Hematopoietic multipotent progenitor cell treated with erythropoietin and hydrocortisone succinate and interleukin-3 and kit ligand, for 15 days (in vitro differentiated cells): ENCODE results near the gene FURIN.
A peak's percentile ranks its signal among the peaks of the same experiment; 100 is the strongest.
"Not testable (repeated sequence)": the region's sequence is repeated elsewhere in the genome, so short reads cannot be mapped to it uniquely, and the experiment has no call there.

Experiments used
- DNase-seq: peaks from one replicate; pipeline ENCODE4 v3.0.0-alpha.2; 2015; ENCODE audit warnings: low spot score

The FURIN gene

DNA sequence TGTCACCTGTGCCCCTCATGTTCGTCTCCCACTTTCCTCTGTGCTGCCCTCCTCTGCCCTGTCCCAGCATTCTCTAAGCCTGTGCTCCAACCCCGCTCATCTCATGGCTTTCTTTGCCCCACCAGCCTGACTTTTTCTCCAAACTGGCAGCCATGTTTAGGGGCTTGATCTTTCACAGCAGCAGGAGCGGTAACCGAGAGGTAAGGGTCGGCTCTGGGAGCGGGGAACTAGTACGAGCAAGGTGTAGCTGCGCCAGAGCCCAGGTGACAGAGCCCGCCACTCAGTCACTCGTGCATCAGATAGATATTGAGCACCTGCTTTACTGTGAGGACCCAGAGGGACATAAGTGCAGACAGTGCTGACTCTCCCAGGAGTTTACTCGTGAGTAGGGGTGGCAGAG is 48.1 kb downstream of the FURIN start:
- DNase-seq: no peak

DNA sequence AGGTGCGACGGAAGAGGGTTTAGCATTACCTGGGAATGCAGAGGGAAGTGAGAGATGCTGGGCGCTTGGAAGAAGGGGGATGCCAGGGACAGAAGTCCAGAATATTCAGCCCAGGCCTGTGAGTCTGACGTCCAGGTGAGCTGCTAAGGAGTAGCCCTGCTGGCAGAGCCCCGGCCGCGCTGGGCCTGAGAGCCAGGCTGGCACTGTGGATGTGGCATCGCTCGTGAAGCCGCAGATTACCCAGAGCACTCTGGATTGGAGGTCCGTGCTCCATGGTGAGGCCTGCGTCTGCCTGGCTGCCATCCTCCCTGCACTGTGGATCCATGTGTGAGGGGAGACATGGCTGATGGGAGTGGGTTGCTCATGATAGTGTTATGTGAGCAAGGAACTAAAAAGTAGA is 49.2 kb downstream of the FURIN start:
- DNase-seq: no peak

DNA sequence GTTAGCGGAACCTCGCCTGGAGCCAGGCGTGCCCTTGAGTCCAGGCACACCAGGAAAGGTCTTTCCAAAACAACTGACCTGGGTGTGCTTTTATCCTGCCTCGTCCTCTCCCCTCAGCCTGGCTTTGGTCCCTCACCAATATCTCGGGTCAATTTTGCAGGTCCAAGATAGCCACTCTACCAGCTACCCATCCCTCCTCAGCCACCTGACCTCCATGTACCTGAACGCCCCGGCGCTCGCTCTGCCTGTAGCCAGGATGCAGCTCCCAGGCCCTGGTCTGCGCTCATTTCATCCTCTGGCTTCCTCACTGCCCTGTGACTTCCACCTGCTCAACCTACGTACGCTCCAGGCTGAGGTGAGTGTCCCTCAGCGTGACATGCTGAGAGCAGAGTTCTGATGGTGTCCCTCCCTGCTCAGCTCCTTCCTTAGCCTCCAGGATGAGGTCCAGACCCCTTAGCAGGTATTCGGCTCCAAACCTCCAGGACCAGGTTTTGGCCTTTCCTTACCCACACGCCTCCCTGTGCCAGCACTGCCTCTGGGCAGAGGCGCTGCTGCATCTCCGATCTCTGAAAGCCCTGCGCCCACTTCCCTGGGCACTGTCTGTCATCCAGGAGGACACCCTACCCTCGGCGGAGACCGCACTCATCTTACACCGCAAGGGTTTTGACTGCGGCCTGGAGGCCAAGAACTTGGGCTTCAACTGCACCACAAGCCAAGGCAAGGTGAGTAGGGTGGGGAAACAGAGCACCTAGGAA is 49.8 kb downstream of the FURIN start:
- DNase-seq: no peak

DNA sequence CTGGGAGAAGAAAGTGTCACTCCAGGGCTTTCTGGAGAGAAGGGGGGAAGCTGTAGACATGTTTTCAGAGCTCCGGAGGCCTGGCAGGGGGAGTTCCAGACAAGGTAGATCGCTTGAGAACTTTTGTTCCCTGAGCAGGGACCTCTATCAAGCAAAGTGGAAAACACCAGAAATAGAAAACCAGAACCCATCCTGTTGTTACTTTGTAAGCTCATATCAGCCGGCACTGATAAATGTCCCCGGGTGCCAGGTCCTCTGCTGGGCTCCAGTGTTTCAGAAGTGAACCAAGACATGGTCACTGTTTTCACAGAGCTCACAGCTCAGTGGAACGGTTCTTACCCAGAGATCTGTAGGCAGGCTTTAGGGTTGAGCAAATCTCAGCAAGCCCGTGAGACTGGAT is 50.4 kb downstream of the FURIN start:
- no peak for DNase-seq

DNA sequence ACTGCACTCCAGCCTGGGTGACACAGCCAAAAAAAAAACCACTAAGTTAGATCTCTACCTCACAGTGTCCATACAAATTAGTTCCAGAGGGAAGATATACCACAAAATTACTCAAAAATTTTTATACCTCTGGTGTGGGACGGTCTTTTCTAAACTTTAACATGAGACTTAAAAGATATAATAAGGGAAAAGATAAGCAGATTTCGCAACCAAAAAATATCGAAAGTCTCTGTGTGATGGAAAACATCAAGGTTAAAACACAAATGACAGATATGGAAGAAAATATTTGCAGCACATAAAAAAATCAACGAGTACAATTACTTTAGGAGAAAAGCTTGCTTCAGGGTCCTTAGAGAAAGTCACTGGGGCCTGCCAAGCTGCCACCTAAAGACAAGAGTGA is 53.5 kb downstream of the FURIN start:
- DNase-seq: no peak

DNA sequence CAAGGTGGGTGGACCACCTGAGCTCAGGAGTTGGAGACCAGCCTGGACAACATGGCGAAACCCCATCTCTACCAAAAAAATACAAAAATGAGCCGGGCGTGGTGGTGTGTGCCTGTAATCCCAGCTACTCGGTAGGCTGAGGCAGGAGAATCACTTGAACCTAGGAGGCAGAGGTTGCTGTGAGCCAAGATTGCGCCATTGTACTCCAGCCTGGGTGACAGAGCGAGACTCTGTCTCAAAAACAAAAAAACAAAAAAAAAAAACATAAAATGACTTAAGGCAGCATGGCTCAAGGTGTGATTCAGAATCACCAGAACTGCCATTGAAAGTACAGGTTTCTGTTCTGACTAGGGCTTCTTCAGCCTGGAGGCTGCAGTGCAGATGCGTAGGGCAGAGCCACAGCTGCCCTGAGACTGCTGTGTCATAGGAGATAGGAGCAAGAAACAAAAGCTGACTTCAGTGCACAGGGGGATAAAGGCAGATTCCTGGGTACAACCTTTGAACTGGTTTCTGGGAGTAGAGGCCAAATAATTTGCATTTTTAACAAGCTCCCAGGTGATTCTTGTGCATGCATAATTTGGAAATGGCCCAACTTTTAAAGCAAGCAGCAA is 54.4 kb downstream of the FURIN start:
- peak; percentile 30 for DNase-seq

DNA sequence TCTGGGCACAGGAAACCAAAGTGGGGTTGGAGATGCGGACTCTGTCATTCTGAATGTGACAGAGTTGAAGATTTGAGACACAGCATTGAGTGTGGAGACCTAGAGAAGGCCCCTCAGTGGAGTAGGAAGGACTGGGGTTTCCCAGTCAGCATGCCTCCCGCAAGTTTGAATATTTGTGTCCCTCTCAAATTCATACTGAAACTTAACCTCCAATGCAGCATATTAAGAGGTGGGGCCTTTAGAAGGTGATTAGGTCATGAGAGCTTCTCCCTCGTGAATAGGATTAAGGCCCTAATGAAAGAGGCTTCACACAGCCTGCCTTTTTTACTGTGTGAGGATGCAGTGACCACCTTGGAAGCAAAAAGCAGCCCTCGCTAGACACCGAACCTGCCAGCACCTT is 56.0 kb downstream of the FURIN start:
- DNase-seq: no peak

DNA sequence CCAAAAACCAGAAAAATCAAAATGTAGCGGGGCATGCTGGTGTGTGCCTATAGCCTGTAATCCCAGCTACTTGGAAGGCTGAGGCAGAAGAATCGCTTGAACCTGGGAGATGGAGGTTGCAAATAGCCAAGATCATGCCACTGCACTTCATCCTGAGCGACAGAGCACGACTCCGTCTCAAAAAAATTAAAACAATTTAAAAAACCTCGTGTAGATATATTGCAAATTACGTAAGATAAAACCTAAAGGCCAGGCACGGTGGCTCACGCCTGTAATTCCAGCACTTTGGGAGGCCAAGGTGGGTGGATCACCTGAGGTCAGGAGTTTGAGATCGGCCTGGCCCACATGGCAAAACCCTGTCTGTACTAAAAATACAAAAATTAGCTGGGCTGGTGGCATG is 58.4 kb downstream of the FURIN start:
- not testable (repeated sequence) for DNase-seq

DNA sequence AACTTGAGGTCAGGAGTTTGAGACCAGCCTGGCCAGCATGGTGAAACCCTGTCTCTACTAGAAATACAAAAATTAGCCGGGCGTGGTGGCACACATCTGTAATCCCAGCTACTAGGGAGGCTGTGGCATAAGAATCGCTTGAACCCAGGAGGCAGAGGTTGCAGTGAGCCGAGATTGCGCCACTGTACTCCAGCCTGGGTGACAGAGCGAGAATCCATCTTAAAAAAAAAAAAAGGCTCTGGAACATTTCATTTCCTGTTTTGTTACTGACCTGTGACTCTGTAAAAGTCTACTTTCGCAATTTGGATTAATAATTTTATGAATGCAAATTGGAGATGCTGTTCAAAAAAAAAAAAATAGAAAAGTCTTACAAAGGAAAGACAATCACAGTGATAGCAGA is 59.7 kb downstream of the FURIN start:
- not testable (repeated sequence) for DNase-seq

DNA sequence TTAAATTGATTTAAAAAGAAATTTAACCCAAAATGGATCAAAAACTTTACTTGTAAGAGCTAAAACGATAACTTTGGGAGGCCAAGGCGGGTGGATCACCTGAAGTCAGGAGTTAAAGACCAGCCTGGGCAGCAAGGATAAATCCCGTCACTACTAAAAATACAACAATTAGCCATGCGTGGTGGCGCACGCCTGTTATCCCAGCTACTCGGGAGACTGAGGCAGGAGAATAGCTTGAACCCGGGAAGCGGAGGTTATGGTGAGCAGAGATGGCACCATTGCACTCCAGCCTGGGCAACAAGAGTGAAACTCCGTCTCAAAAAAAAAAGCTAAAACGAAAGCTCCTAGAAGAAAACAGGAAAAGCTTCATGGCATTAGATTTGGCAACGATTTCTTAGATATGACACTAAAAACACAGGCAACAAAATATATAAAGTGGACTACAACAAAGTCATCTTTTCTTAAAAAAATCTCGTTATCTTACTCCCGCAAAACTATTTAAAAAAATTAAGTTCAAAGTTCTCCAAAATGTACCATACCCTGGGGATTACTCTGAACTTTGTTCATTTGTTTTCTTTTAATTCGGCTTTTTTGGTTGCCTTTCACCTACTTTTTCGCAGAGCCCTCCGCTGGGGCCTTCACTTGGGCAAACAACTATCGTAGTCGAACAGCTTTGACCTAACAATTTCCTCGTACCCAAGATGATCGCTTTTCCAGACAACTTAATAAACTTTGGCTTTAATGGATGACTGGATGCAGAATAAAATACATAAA is 61.0 kb downstream of the FURIN start:
- peak; percentile 22 for DNase-seq

DNA sequence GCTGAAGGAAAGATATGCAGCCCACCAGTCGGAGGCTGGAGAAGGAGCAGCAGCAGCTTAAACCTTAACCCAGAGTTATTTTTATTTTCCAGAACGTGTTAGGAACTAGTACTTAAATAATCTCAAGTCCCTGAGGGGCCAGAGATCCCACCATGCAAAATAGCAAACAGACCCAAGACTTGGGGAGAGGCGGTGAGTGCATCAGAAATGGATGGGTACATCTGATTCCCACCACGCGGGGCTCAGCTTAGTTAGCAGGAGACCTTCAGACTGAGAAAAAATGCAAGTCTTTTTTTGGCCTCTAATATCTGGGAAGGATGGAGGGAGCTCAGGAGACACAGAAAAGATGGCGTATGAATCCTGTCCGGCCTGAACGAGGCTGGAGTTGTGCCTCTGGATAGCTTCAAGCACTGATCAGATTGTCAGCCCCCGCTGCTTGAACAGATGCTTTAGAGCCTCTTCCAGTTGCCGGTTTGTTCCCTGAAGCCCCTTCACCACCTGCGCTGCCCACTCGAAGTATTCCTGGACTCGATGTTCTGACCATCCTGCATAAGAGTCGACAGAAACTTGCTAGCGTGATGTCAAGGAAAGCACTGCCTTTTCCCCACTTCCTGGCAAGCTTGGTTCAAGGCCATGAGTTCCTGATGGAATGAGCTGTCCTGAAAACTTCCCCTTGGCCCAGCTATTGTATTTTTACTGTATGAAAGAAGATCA is 62.6 kb downstream of the FURIN start:
- DNase-seq: no peak

DNA sequence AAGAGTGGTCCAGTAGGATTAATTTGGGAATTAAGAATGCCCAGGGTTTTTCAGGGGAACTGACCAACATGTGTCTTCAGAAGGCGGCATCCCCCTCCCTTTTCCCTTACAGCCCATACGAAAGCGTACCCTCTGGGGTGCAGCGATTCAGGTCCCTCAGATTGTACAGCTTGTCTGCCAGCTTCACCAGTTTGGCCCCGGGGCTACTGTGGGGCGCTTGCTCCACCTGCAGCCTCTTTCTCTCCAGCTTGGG is 63.1 kb downstream of the FURIN start:
- no peak for DNase-seq

DNA sequence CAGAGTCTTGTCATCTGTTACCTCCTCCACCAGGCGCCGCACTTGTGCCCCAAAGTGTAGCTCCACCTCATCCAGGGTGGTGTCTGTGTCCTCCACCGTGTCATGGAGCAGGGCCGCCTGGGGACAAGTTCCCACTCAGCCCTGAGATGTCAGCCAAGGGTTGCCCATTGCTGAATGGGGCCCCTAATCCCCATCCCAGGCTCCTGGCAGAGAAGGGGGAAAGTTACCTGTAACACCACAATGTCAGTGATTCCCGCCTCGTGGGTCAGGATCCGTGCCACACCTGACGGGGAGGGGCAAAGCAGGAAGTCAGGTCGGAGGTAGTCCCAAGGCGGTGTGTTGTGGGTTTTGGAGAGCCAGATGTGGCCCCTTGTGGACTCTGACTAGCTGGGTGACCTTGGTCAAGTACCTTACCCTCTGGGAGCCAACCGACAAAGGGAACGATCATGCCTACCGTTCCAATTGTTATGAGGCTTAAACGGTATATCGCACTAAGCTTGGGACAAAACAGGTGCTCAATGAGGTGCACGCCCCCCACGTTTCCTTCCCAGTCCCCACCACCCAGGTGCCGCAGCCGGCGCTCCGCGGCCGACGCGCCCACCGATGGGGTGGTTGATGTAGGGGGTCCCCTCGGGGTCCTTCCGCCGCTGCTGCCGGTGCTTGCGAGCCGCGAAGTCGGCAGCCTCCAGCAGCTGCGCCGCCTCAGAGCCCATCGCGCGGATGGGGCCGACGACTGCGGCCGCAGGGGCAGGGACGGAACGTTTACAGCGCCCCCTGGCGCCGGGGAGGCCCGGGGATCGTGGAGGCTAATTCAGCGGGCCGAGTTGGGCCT is 63.7 kb downstream of the FURIN start, which contains the start of gene HDDC3:
HDDC3 (minus strand) TSS at position 722 of the 832 bp plus-strand sequence; CDS start at position 713, 9 bp downstream.
- peak; percentile 94 for DNase-seq

DNA sequence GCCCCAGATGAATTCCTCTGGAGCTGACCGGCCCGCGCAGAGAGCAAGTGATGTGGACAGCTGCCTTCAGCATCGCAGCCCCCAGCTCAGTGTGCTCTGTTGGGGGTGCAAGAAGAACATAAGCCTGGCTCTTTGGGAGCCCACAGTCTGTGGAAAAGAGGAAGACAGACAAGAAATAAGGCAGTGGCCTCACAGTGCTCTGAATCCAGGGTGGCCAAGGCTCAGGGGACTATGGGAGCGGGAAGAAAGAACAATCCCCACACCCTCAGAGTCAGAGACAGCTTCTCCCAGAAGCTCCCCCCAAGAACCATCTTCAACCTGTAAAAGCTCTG is 64.2 kb downstream of the FURIN start:
- no peak for DNase-seq
